Brain microvascular endothelial cell (primary cell): ENCODE measurements around the gene URB1.
"Not testable (repeated sequence)": the region's sequence is repeated elsewhere in the genome, so short reads cannot be mapped to it uniquely, and the experiment has no call there.

Experiments used
- DNase-seq: peaks from one replicate; pipeline ENCODE4 v3.0.0-alpha.2; 2020
- H3K27ac ChIP-seq: fragments of 250-450 bp; sonication (Bioruptor Pico); 2 replicates; pipeline ENCODE4 v1.5.1; 2020; ENCODE audit warnings: mild to moderate bottlenecking, moderate library complexity
- H3K27me3 ChIP-seq: fragments of 250-450 bp; sonication (Bioruptor Pico); replicated peaks from 2 replicates; pipeline ENCODE4 v1.5.1; 2020; ENCODE audit warnings: mild to moderate bottlenecking
- H3K36me3 ChIP-seq: fragments of 250-450 bp; sonication (Bioruptor Pico); replicated peaks from 2 replicates; pipeline ENCODE4 v1.5.1; 2020; ENCODE audit warnings: mild to moderate bottlenecking
- H3K4me3 ChIP-seq: 2 replicates; pipeline ENCODE4 v1.5.1; 2011; ENCODE audit warnings: low read depth, mild to moderate bottlenecking, control low read depth, low read length, moderate library complexity
- CTCF ChIP-seq: IDR thresholded peaks from 2 replicates; pipeline ENCODE4 v1.5.1; 2011; ENCODE audit warnings: low read depth, mild to moderate bottlenecking, moderate library complexity, low read length, control low read depth, inconsistent platforms; ENCODE audit errors: missing control alignments
- in situ Hi-C: cut with HindIII; loops from 2 replicates; pipeline ENCODE4 v1.10.0; 2017; ENCODE audit warnings: low sequenced_read_pairs, low pct_ligation_motif_present

The URB1 gene

GRCh38 chr21:32278518-32279376, 114.1 kb downstream of the URB1 start, which contains the start of gene MIS18A:
Gene MIS18A, minus strand, starts transcription at chr21:32279049. Its CDS starts 35 bp downstream, at chr21:32279014.
- in situ Hi-C loops = no loop called here
- TF ChIP-seq CTCF = no peak
- peak; percentile 97 for DNase-seq
- Histone ChIP-seq H3K27ac (peak within 1 kb of the TSS; percentile 44), H3K27me3 (no peaks in the 10 kb centered on the region), H3K36me3 (no peaks in the 10 kb centered on the region), H3K4me3 (peak within 1 kb of the TSS; percentile 73)

DNA sequence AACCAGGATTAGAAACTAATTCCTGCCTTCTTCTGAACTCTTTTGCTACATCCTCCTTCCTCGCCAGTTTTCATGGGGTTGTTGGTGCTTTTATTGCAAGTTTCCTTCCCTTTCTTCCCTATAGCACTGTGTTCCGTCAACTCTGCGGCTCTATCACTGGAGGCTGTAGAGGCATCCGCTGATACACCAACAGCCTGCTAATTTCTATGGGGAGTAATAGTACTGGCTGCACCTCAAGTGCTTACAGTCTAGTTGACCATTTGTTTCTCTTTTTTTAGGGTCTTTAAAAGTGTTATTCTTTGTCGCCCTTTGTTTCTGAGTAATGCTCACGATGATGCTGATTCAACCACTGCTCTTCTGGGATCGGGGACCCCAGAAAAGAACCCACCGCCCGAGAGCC, 114.7 kb downstream of the URB1 start:
- Histone ChIP-seq H3K27me3 (no peaks in the 10 kb centered on the region), H3K36me3 (no peaks in the 10 kb centered on the region), H3K27ac (no peak overlapping the region), H3K4me3 (peak overlapping the region; percentile 73)
- no peak for DNase-seq
- in situ Hi-C loops = no loop called here
- no peak for TF ChIP-seq CTCF

- DNase-seq = no peak
- Histone ChIP-seq H3K4me3 (no peak overlapping the region), H3K27ac (no peak overlapping the region), H3K27me3 (no peaks in the 10 kb centered on the region), H3K36me3 (no peaks in the 10 kb centered on the region)
- in situ Hi-C loops = no loop called here
- TF ChIP-seq CTCF = no peak
Measured at GRCh38 chr21:32276671-32277070, 116.1 kb downstream of the URB1 start.

GRCh38 chr21:32270748-32271147, 122.1 kb downstream of the URB1 start:
- Histone ChIP-seq H3K27me3 (no peaks in the 10 kb centered on the region), H3K36me3 (no peaks in the 10 kb centered on the region), H3K27ac (no peak overlapping the region), H3K4me3 (no peak overlapping the region)
- in situ Hi-C loops = no loop called here
- no peak for DNase-seq
- TF ChIP-seq CTCF = no peak

DNA sequence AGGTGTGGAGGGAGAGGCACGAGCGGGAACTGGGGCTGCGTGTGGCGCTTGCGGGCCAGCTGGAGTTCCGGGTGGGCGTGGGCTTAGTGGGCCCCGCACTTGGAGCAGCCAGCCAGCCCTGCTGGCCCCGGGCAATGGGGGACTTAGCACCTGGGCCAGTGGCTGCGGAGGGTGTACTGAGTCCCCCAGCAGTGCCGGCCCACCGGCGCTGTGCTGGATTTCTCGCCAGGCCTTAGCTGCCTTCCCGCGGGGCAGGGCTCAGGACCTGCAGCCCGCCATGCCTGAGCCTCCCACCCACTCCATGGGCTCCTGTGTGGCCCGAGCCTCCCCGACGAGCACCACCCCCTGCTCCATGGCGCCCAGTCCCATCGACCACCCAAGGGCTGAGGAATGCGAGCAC, 127.5 kb downstream of the URB1 start:
- DNase-seq, in situ Hi-C loops, H3K4me3 ChIP-seq, H3K27me3 ChIP-seq, H3K27ac ChIP-seq, H3K36me3 ChIP-seq: not testable (repeated sequence)

GRCh38 chr21:32261929-32262328, 130.9 kb downstream of the URB1 start:
- H3K27ac ChIP-seq = no peak overlapping the region
- H3K4me3 ChIP-seq = no peak overlapping the region
- TF ChIP-seq CTCF = no peak
- in situ Hi-C loops = no loop called here
- no peak for DNase-seq
- no peaks in the 10 kb centered on the region for H3K27me3 ChIP-seq
- no peaks in the 10 kb centered on the region for H3K36me3 ChIP-seq
